OCI-LY1 (cell line): Measurements from ENCODE around the gene NUMA1.
A peak's percentile ranks its signal among the peaks of the same experiment; 100 is the strongest.

Source experiments
- H2AFZ ChIP-seq: fragments of 200-600 bp; sonication (generic), shearing (Covaris generic); 2 replicates; pipeline ENCODE4 v1.6.0; 2014; ENCODE audit warnings: antibody characterized with exemption, mild to moderate bottlenecking, low read length
- H3F3A ChIP-seq: fragments of 200-600 bp; sonication (generic), shearing (Covaris generic); 2 replicates; pipeline ENCODE4 v1.6.0; 2014; ENCODE audit warnings: mild to moderate bottlenecking, antibody characterized with exemption, low read length, moderate library complexity; ENCODE audit not compliant: insufficient read depth
- H3K27ac ChIP-seq: fragments of 200-600 bp; sonication (generic); 2 replicates; pipeline ENCODE4 v1.5.1; 2014; ENCODE audit warnings: low read length, mixed run types, mild to moderate bottlenecking, low read depth; ENCODE audit not compliant: poor library complexity, severe bottlenecking
- H3K27me3 ChIP-seq: fragments of 200-600 bp; sonication (generic); 2 replicates; pipeline ENCODE4 v1.6.0; 2014; ENCODE audit warnings: antibody characterized with exemption, mild to moderate bottlenecking, low read length, moderate library complexity; ENCODE audit not compliant: insufficient read depth
- H3K36me3 ChIP-seq: fragments of 200-600 bp; sonication (generic); 2 replicates; pipeline ENCODE4 v1.6.1; 2014; ENCODE audit warnings: mild to moderate bottlenecking, antibody characterized with exemption, low read length, moderate library complexity, mixed read lengths; ENCODE audit not compliant: insufficient read depth
- H3K4me1 ChIP-seq: fragments of 200-600 bp; sonication (generic); 2 replicates; pipeline ENCODE4 v1.5.1; 2014; ENCODE audit warnings: mild to moderate bottlenecking, low read length, moderate library complexity; ENCODE audit not compliant: insufficient read depth, severe bottlenecking
- H3K4me2 ChIP-seq: fragments of 200-600 bp; sonication (generic), shearing (Covaris generic); 2 replicates; pipeline ENCODE4 v1.6.1; 2014; ENCODE audit warnings: low read length
- H3K4me3 ChIP-seq: fragments of 200-600 bp; sonication (generic); 2 replicates; pipeline ENCODE4 v1.5.1; 2014; ENCODE audit warnings: low read length, low read depth, mild to moderate bottlenecking, mixed read lengths; ENCODE audit not compliant: poor library complexity, severe bottlenecking
- H3K79me2 ChIP-seq: fragments of 200-600 bp; shearing (Covaris generic); 2 replicates; pipeline ENCODE4 v1.6.1; 2016; ENCODE audit warnings: mixed run types, low read length, mixed read lengths; ENCODE audit not compliant: insufficient read depth
- H3K9ac ChIP-seq: fragments of 200-600 bp; sonication (generic), shearing (Covaris generic); 2 replicates; pipeline ENCODE4 v1.6.1; 2014; ENCODE audit warnings: mild to moderate bottlenecking, low read length, mixed read lengths
- H3K9me2 ChIP-seq: fragments of 200-600 bp; sonication (generic), shearing (Covaris generic); 2 replicates; pipeline ENCODE4 v1.6.1; 2014; ENCODE audit warnings: low read depth, mild to moderate bottlenecking, low read length, mixed read lengths
- H3K9me3 ChIP-seq: fragments of 200-600 bp; shearing (Covaris generic); 2 replicates; pipeline ENCODE4 v1.6.1; 2014; ENCODE audit warnings: low read length, mixed read lengths
- H4K20me1 ChIP-seq: fragments of 200-600 bp; sonication (generic), shearing (Covaris generic); 2 replicates; pipeline ENCODE4 v1.6.0; 2016; ENCODE audit warnings: mild to moderate bottlenecking, low read length; ENCODE audit not compliant: insufficient read depth
- CTCF ChIP-seq: fragments of 200-600 bp; sonication (generic), shearing (Covaris generic); IDR thresholded peaks from 2 replicates; pipeline ENCODE4 v1.5.1; 2017; ENCODE audit warnings: mild to moderate bottlenecking, antibody characterized with exemption, low read length, moderate library complexity, mixed read lengths
- EZH2 ChIP-seq: fragments of 200-600 bp; sonication (generic), shearing (Covaris generic); IDR thresholded peaks from 2 replicates; pipeline ENCODE4 v1.8.0; 2017; ENCODE audit warnings: borderline replicate concordance, mixed run types, mild to moderate bottlenecking, antibody characterized with exemption, low read length, moderate library complexity, mixed read lengths

The NUMA1 gene

DNA sequence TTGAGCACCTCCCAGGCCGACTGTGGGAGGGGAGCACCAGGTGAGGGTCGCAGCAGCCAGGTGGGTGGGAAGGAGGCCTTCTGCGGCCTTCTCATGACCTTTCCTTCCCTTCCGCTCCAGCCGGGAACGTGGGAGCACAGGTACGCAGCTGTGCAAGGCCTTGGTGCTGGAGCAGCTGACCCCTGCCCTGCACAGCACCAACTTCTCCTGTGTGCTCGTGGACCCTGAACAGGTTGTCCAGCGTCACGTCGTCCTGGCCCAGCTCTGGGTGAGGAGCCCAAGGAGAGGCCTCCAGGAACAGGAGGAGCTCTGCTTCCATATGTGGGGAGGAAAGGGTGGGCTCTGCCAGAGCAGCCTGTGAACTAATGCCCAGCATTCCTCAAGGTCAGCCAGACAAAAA lies 79.1 kb downstream of the NUMA1 start:
- no peaks in the 10 kb centered on the region for H3K79me2 ChIP-seq
- H3K27ac ChIP-seq: no peak overlapping the region
- H4K20me1 ChIP-seq: no peaks in the 10 kb centered on the region
- H3K9me3 ChIP-seq: no peaks in the 10 kb centered on the region
- H3K27me3 ChIP-seq: no peaks in the 10 kb centered on the region
- H3K9ac ChIP-seq: no peak overlapping the region
- no peaks in the 10 kb centered on the region for H3K9me2 ChIP-seq
- H2AFZ ChIP-seq: no peak overlapping the region
- no peaks in the 10 kb centered on the region for H3F3A ChIP-seq
- no peak for TF ChIP-seq EZH2
- no peak for TF ChIP-seq CTCF
- H3K4me1 ChIP-seq: peaks cover 14% of the 10 kb centered on the region
- H3K4me2 ChIP-seq: no peak overlapping the region
- H3K4me3 ChIP-seq: no peak overlapping the region
- peaks cover 48% of the 10 kb centered on the region for H3K36me3 ChIP-seq

- no peak for TF ChIP-seq CTCF
- TF ChIP-seq EZH2: no peak
- Histone ChIP-seq H3K4me2 (no peak overlapping the region), H2AFZ (no peak overlapping the region), H3K9ac (no peak overlapping the region), H3F3A (no peaks in the 10 kb centered on the region), H3K4me1 (peaks cover 14% of the 10 kb centered on the region), H3K4me3 (no peak overlapping the region), H3K9me2 (no peaks in the 10 kb centered on the region), H3K9me3 (no peaks in the 10 kb centered on the region), H3K36me3 (peaks cover 39% of the 10 kb centered on the region), H4K20me1 (no peaks in the 10 kb centered on the region), H3K27me3 (no peaks in the 10 kb centered on the region), H3K79me2 (no peaks in the 10 kb centered on the region), H3K27ac (no peak overlapping the region)
Measured at GRCh38 chr11:72000202-72000867, 80.0 kb downstream of the NUMA1 start.

GRCh38 chr11:71999798-72000197 lies 80.5 kb downstream of the NUMA1 start:
- Histone ChIP-seq H3K4me3 (no peak overlapping the region), H3K27ac (peak overlapping the region; percentile 34), H3K9me3 (no peaks in the 10 kb centered on the region), H3K4me2 (no peak overlapping the region), H3K4me1 (peaks cover 14% of the 10 kb centered on the region), H3F3A (no peaks in the 10 kb centered on the region), H2AFZ (no peak overlapping the region), H3K79me2 (no peaks in the 10 kb centered on the region), H3K9me2 (no peaks in the 10 kb centered on the region), H3K9ac (no peak overlapping the region), H4K20me1 (no peaks in the 10 kb centered on the region), H3K36me3 (peaks cover 34% of the 10 kb centered on the region), H3K27me3 (no peaks in the 10 kb centered on the region)
- TF ChIP-seq EZH2 (no peak), CTCF (no peak)
